MCF 10A (cell line): Measurements from ENCODE around the gene ZNF275. TPM values are rescaled to one million over a fixed set of nuclear protein-coding genes. Genes with fewer than 3 reads are reported as not detected.
"Not testable (repeated sequence)": the region's sequence is repeated elsewhere in the genome, so short reads cannot be mapped to it uniquely, and the experiment has no call there.

Source experiments
- BruUV-seq: library from RNA; stranded (reverse); fragments of 400-500 nt; replicated peaks from 2 replicates; lab custom pipeline; 2021; lab: Mats Ljungman, UMichigan
- CTCF ChIA-PET: fragments of 300-600 bp; sonication (Branson Sonifier 250); formaldehyde crosslinking; extraction: SDS; loops from one replicate; lab custom pipeline; 2021; ENCODE audit warnings: antibody characterized with exemption, inconsistent platforms; lab: Yijun Ruan, JAX
- POLR2A ChIA-PET: fragments of 300-600, 350-650 bp; sonication (Branson Sonifier 250); formaldehyde crosslinking; extraction: SDS; loops from one replicate; lab custom pipeline; 2020; ENCODE audit warnings: antibody characterized with exemption, inconsistent platforms; lab: Yijun Ruan, JAX
- DNase-seq: peaks from one replicate; pipeline ENCODE4 v3.0.0-alpha.2; 2018; ENCODE audit not compliant: unreplicated experiment
- H3K27ac Mint-ChIP-seq: one replicate; pipeline ENCODE4 v1.8.0; 2022; ENCODE audit warnings: mild to moderate bottlenecking, low read depth, mixed read lengths; ENCODE audit not compliant: unreplicated experiment
- H3K27me3 Mint-ChIP-seq: one replicate; pipeline ENCODE4 v1.8.0; 2022; ENCODE audit warnings: mixed read lengths; ENCODE audit not compliant: insufficient read depth, unreplicated experiment
- H3K36me3 Mint-ChIP-seq: one replicate; pipeline ENCODE4 v1.8.0; 2022; ENCODE audit warnings: mild to moderate bottlenecking, moderate library complexity, mixed read lengths; ENCODE audit not compliant: insufficient read depth, unreplicated experiment
- H3K4me1 Mint-ChIP-seq: one replicate; pipeline ENCODE4 v1.8.0; 2022; ENCODE audit warnings: mixed read lengths; ENCODE audit not compliant: insufficient read depth, unreplicated experiment
- H3K4me3 Mint-ChIP-seq: one replicate; pipeline ENCODE4 v1.8.0; 2022; ENCODE audit warnings: mild to moderate bottlenecking, moderate library complexity, mixed read lengths; ENCODE audit not compliant: unreplicated experiment
- H3K9me3 Mint-ChIP-seq: one replicate; pipeline ENCODE4 v1.8.0; 2022; ENCODE audit warnings: mixed read lengths; ENCODE audit not compliant: unreplicated experiment
- intact Hi-C: fragments of 100-400 bp; cut with micrococcal nuclease; formaldehyde crosslinking; loops from 2 replicates; pipeline ENCODE4 v1.14.1; 2022
- total RNA-seq: library from RNA; stranded (reverse); gene quantifications from 2 replicates; pipeline ENCODE4 v1.2.3, GENCODE V29; 2022
- TF ChIP-seq, protein P1 (sequence below): fragments of 200-600 bp; IDR thresholded peaks from one replicate; pipeline ENCODE4 v1.8.0; 2022; ENCODE audit warnings: antibody characterized with exemption, mild to moderate bottlenecking; ENCODE audit not compliant: unreplicated experiment

The ZNF275 gene
- total RNA-seq, 1 experiment from 2014 or later: 10.7 TPM

DNA sequence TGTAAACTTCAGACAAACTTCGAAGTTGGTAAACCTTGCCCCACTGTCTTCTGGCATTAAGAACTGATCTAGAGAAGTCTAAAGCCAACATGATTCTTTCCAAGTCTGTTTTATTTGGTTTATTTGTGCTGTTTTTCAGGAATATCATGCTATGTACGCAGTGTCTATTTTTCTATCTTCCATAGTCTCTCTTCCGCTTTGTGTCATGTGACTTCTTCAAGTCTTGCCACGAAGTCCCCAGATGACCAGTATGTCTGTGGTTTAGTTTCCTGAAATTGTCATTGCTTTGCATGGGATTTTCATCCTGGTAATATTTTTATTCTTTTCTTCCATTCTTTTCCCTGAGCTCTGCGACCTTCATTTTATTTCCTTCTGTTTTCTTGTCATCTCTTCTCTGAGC, 52.1 kb downstream of the ZNF275 start:
- TF ChIP-seq, protein P1, sequence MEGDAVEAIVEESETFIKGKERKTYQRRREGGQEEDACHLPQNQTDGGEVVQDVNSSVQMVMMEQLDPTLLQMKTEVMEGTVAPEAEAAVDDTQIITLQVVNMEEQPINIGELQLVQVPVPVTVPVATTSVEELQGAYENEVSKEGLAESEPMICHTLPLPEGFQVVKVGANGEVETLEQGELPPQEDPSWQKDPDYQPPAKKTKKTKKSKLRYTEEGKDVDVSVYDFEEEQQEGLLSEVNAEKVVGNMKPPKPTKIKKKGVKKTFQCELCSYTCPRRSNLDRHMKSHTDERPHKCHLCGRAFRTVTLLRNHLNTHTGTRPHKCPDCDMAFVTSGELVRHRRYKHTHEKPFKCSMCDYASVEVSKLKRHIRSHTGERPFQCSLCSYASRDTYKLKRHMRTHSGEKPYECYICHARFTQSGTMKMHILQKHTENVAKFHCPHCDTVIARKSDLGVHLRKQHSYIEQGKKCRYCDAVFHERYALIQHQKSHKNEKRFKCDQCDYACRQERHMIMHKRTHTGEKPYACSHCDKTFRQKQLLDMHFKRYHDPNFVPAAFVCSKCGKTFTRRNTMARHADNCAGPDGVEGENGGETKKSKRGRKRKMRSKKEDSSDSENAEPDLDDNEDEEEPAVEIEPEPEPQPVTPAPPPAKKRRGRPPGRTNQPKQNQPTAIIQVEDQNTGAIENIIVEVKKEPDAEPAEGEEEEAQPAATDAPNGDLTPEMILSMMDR: no peak
- POLR2A ChIA-PET: no interaction called here
- intact Hi-C loops: no loop called here
- Mint-ChIP-seq H3K4me1 (no peaks in the 10 kb centered on the region), H3K27me3 (no peaks in the 10 kb centered on the region), H3K36me3 (no peaks in the 10 kb centered on the region), H3K4me3 (no peak overlapping the region), H3K27ac (no peak overlapping the region), H3K9me3 (no peaks in the 10 kb centered on the region)
- CTCF ChIA-PET: no interaction called here
- no TSS peak for BruUV-seq
- no peak for DNase-seq

DNA sequence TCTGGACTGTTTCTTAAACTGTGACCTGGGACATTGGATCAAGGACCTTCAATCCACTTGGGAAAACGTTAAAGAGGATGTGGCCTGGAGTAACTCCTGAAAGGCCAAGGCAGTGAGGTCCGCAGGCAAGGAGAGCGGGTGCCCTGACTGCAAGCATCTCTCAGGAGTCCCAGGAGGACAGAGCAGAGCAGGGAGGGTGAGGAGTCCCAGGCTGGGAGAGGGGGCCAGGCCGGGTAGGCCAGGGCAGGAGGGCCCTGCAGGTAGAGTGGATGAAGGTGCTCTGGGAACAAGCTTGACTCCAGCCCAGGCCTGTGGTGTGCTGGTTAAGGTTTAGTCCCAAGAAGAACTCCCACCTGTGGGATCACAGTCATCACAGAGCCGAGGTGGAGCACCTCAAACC, 53.4 kb downstream of the ZNF275 start:
- Mint-ChIP-seq H3K27ac (no peak overlapping the region), H3K4me3 (no peak overlapping the region), H3K9me3 (no peaks in the 10 kb centered on the region), H3K4me1 (no peaks in the 10 kb centered on the region), H3K27me3 (no peaks in the 10 kb centered on the region), H3K36me3 (no peaks in the 10 kb centered on the region)
- DNase-seq: no peak
- ChIA-PET POLR2A (no interaction called here), CTCF (interaction anchor here (0.8 kb wide), 1 partner anchor 9 kb away, joined by 3 read pairs; no protein-coding TSS in a partner anchor)
- intact Hi-C loops: no loop called here
- no TSS peak for BruUV-seq
- TF ChIP-seq, protein P1: no peak

DNA sequence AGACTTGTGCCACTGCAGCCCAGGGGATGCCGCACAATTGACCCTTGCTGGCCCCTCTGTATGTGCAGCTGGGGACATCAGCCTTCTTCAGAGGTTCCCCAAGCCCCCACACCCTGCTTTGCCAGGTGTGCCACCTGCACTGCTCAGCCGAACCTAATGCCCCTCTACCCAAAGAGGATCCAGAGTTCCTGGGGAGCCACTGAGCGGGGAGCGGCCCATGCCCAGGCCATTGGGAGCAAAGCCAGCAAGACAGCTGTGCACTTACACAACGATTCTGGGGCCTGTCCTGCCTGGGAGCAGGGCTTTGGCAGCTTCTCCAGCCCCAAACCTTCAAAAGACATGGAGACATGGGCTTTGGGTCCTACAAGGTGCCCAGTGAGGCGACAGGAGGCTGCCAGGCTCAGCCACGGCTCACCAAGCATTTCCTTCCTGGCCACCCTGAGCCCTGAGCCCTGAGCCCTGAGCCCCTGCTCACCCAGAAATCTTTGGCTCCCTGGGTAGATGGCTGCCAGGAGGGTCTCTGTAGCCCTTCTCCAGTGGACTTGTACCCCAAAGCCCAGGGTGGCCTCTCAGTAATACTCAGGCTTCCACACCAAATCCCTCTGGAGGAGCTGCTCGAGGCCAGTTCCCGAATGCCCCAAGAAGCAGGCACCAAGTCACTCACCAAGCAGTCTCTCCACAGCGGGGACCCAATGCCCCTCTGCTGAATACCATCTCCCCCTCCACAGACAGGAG, 54.2 kb downstream of the ZNF275 start:
- DNase-seq: no peak
- Mint-ChIP-seq H3K36me3 (no peaks in the 10 kb centered on the region), H3K27me3 (no peaks in the 10 kb centered on the region), H3K4me1 (no peaks in the 10 kb centered on the region), H3K4me3 (no peak overlapping the region), H3K27ac (no peak overlapping the region), H3K9me3 (no peaks in the 10 kb centered on the region)
- TF ChIP-seq, protein P1: no peak
- intact Hi-C loops: no loop called here
- no TSS peak for BruUV-seq
- ChIA-PET CTCF (no interaction called here), POLR2A (no interaction called here)

DNA sequence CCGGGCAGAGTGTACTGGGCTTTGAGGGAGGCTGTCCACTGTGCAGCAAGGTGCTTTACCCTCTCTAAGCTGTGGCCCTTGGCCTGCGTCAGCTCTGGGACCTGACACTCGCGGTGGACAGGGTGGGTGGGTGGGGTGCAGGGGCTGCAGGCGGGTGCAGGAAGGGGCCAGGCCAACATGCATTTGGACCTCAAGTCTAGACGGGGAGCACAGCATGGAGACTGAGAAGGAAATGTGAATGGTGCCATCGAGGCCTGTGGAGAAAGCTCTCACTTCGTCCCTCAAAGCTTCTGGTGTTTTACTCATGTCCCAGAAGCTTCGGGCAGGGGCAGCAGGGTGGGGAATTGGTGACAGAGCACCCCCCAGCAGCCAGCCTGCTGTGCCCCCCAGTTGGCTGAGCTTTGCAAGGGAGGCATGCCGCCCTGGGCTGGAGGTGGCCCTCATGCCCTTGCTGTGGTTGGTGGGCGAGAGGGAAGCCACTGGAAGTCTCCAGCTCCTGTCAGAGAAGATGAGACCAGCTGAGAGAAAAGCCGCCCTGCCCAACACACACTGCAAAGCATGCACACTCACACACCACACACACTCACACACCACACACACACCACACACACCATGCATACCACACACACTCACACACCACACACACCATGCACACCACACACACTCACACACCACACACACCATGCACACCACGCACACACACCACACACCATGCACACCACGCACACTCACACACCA, 54.9 kb downstream of the ZNF275 start:
- no peaks in the 10 kb centered on the region for H3K27me3 Mint-ChIP-seq
- POLR2A ChIA-PET: no interaction called here

DNA sequence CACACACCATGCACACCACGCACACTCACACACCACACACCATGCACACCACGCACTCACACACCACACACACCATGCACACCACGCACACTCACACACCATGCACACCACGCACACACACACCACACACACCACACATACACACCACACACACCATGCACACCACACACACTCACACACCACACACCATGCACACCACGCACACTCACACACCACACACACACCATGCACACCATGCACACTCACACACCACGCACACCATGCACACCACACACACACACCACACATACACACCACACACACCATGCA, 55.5 kb downstream of the ZNF275 start:
- POLR2A ChIA-PET, H3K36me3 Mint-ChIP-seq, H3K27me3 Mint-ChIP-seq, H3K4me3 Mint-ChIP-seq, DNase-seq, H3K27ac Mint-ChIP-seq, H3K9me3 Mint-ChIP-seq, intact Hi-C loops, BruUV-seq, CTCF ChIA-PET, H3K4me1 Mint-ChIP-seq: not testable (repeated sequence)

More for the DNA sequence above, 54.9 kb downstream of the ZNF275 start:
- DNase-seq: no peak
- no peak overlapping the region for H3K4me3 Mint-ChIP-seq
- no peak overlapping the region for H3K27ac Mint-ChIP-seq
- CTCF ChIA-PET: no interaction called here
- intact Hi-C loops: no loop called here
- no peaks in the 10 kb centered on the region for H3K36me3 Mint-ChIP-seq
- no TSS peak for BruUV-seq
- no peaks in the 10 kb centered on the region for H3K4me1 Mint-ChIP-seq
- TF ChIP-seq, protein P1: no peak
- no peaks in the 10 kb centered on the region for H3K9me3 Mint-ChIP-seq
